GM23248 (cell line): ENCODE data around the gene RASAL2.

ENCODE experiments used
- EZH2 ChIP-seq: fragments of 200-600 bp; sonication (generic); IDR thresholded peaks from 2 replicates; pipeline ENCODE4 v1.6.1; 2018; ENCODE audit warnings: antibody characterized with exemption, mild to moderate bottlenecking; ENCODE audit not compliant: insufficient read depth, poor library complexity, severe bottlenecking
- EZH2phosphoT487 ChIP-seq: fragments of 200-600 bp; sonication (generic); IDR thresholded peaks from 2 replicates; pipeline ENCODE4 v1.6.1; 2018; ENCODE audit warnings: antibody characterized with exemption, moderate library complexity, mild to moderate bottlenecking, low read depth; ENCODE audit not compliant: insufficient read depth

DNA sequence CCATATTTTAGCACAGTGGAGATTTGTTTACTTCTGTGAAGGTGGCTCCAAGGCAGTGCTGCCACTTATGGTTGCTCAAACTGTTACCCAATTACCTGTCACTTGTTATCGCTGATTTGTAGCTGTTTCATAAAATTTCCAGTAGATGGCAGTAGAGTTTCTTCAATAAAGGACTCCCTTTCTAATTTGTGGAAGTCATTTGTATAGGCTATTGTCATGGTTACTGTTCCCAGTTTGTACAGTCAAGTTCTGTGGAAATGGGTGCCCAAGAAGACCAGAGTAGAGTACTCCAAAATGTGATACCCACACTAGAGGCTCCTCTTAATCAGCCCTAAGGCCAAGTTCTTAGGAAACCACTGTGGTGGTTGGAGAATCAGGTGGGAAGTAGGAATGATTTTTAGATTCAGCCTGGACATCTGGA, 216.8 kb downstream of the RASAL2 start:
- TF ChIP-seq EZH2 (no peak), EZH2phosphoT487 (no peak)
